Astrocyte (in vitro differentiated cells and primary cell): Measurements from ENCODE around the gene PTGS2. TPM values are rescaled to one million over a fixed set of nuclear protein-coding genes. Genes with fewer than 3 reads are reported as not detected.

Source experiments
- DNase-seq: peaks from one replicate; pipeline ENCODE4 v3.0.0-alpha.2; 2010; ENCODE audit warnings: low read depth
- FAIRE-seq: peaks from 2 replicates; lab custom pipeline; 2011; peaks lifted over from hg19 to GRCh38; lab: Jason Lieb, UNC
- H2AFZ ChIP-seq: 2 replicates; pipeline ENCODE4 v1.6.0; 2012; ENCODE audit warnings: low read depth, low read length, inconsistent platforms
- H3K27ac ChIP-seq: 2 replicates; pipeline ENCODE4 v1.5.1; 2011; ENCODE audit warnings: low read depth, low read length, inconsistent platforms
- H3K27me3 ChIP-seq: 2 replicates; pipeline ENCODE4 v1.6.0; 2011; ENCODE audit warnings: low read length, inconsistent platforms; ENCODE audit not compliant: insufficient read depth
- H3K36me3 ChIP-seq: 2 replicates; pipeline ENCODE4 v1.5.1; 2011; ENCODE audit warnings: low read length, inconsistent platforms; ENCODE audit not compliant: insufficient read depth
- H3K4me1 ChIP-seq: 2 replicates; pipeline ENCODE4 v1.5.1; 2011; ENCODE audit warnings: low read length, inconsistent platforms; ENCODE audit not compliant: insufficient read depth
- H3K4me2 ChIP-seq: 2 replicates; pipeline ENCODE4 v1.6.0; 2012; ENCODE audit warnings: low read length, inconsistent platforms
- H3K4me3 ChIP-seq: 2 replicates; pipeline ENCODE4 v1.5.1; 2011; ENCODE audit warnings: low read depth, mild to moderate bottlenecking, low read length, inconsistent platforms; ENCODE audit not compliant: insufficient read depth
- H3K79me2 ChIP-seq: 2 replicates; pipeline ENCODE4 v1.6.0; 2012; ENCODE audit warnings: mild to moderate bottlenecking, low read length, inconsistent platforms; ENCODE audit not compliant: insufficient read depth
- H3K9ac ChIP-seq: 2 replicates; pipeline ENCODE4 v1.6.0; 2012; ENCODE audit warnings: mild to moderate bottlenecking, low read length, inconsistent platforms
- H3K9me3 ChIP-seq: 2 replicates; pipeline ENCODE4 v1.5.1; 2012; ENCODE audit warnings: low read depth, mild to moderate bottlenecking, low read length, inconsistent platforms; ENCODE audit not compliant: insufficient read depth
- H4K20me1 ChIP-seq: 2 replicates; pipeline ENCODE4 v1.6.0; 2012; ENCODE audit warnings: low read length, inconsistent platforms; ENCODE audit not compliant: insufficient read depth
- H3K27ac Mint-ChIP-seq: one replicate; pipeline ENCODE4 v1.8.0; 2021; ENCODE audit warnings: mild to moderate bottlenecking, mixed read lengths; ENCODE audit not compliant: unreplicated experiment
- H3K27me3 Mint-ChIP-seq: one replicate; pipeline ENCODE4 v1.8.0; 2021; ENCODE audit warnings: low read depth, mixed read lengths; ENCODE audit not compliant: unreplicated experiment
- H3K36me3 Mint-ChIP-seq: one replicate; pipeline ENCODE4 v1.8.0; 2021; ENCODE audit warnings: low read depth, mixed read lengths; ENCODE audit not compliant: unreplicated experiment
- H3K4me1 Mint-ChIP-seq: one replicate; pipeline ENCODE4 v1.8.0; 2021; ENCODE audit warnings: low read depth, mixed read lengths; ENCODE audit not compliant: unreplicated experiment
- H3K4me3 Mint-ChIP-seq: one replicate; pipeline ENCODE4 v1.8.0; 2021; ENCODE audit warnings: mild to moderate bottlenecking, moderate library complexity, mixed read lengths; ENCODE audit not compliant: unreplicated experiment
- H3K9me3 Mint-ChIP-seq: one replicate; pipeline ENCODE4 v1.8.0; 2021; ENCODE audit warnings: mild to moderate bottlenecking, mixed read lengths; ENCODE audit not compliant: unreplicated experiment
- EZH2 ChIP-seq: IDR thresholded peaks from 2 replicates; pipeline ENCODE4 v1.6.1; 2012; ENCODE audit warnings: mild to moderate bottlenecking, low read length, inconsistent platforms; ENCODE audit not compliant: insufficient read depth
- total RNA-seq: library from RNA; stranded (reverse); gene quantifications from 2 replicates; pipeline ENCODE4 v1.2.1, GENCODE V29; 2021
- TF ChIP-seq, protein P1 (sequence below): IDR thresholded peaks from 2 replicates; pipeline ENCODE4 v1.5.1; 2011; ENCODE audit warnings: low read depth, mild to moderate bottlenecking, inconsistent platforms, low read length, moderate library complexity; ENCODE audit not compliant: insufficient read depth

PTGS2 gene
- total RNA-seq, 1 donor from 2014 or later: 4.7 TPM

DNA sequence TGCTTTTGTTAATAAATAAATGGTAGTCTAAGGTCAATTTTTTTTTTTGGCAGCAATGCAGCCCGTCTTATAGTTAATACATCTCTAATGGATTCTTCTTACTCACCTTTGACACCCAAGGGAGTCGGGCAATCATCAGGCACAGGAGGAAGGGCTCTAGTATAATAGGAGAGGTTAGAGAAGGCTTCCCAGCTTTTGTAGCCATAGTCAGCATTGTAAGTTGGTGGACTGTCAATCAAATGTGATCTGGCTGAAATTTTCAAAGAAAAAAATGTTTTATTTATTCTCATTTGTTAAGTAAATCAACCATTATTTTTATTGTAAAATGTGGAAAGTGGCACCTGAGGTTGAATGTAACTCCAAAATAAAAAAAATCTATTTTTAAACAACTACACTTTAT lies 2.1 kb downstream of the PTGS2 start:
- Histone ChIP-seq H3K36me3 (peaks cover 14% of the 10 kb centered on the region), H3K27me3 (no peaks in the 10 kb centered on the region), H3K9ac (no peak overlapping the region), H3K27ac (no peak overlapping the region), H2AFZ (no peak overlapping the region), H4K20me1 (no peaks in the 10 kb centered on the region), H3K79me2 (peaks cover 6% of the 10 kb centered on the region), H3K4me2 (peak overlapping the region; percentile 33), H3K4me1 (peaks cover 2% of the 10 kb centered on the region), H3K4me3 (no peak overlapping the region), H3K9me3 (no peaks in the 10 kb centered on the region)
- H3K4me1 Mint-ChIP-seq: peaks cover 4% of the 10 kb centered on the region
- DNase-seq (no peak), FAIRE-seq (no peak)
- no peaks in the 10 kb centered on the region for H3K9me3 Mint-ChIP-seq
- peaks cover 2% of the 10 kb centered on the region for H3K36me3 Mint-ChIP-seq
- TF ChIP-seq, protein P1, sequence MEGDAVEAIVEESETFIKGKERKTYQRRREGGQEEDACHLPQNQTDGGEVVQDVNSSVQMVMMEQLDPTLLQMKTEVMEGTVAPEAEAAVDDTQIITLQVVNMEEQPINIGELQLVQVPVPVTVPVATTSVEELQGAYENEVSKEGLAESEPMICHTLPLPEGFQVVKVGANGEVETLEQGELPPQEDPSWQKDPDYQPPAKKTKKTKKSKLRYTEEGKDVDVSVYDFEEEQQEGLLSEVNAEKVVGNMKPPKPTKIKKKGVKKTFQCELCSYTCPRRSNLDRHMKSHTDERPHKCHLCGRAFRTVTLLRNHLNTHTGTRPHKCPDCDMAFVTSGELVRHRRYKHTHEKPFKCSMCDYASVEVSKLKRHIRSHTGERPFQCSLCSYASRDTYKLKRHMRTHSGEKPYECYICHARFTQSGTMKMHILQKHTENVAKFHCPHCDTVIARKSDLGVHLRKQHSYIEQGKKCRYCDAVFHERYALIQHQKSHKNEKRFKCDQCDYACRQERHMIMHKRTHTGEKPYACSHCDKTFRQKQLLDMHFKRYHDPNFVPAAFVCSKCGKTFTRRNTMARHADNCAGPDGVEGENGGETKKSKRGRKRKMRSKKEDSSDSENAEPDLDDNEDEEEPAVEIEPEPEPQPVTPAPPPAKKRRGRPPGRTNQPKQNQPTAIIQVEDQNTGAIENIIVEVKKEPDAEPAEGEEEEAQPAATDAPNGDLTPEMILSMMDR: no peak
- no peak for TF ChIP-seq EZH2
- no peaks in the 10 kb centered on the region for H3K27me3 Mint-ChIP-seq
- H3K27ac Mint-ChIP-seq: no peak overlapping the region
- no peak overlapping the region for H3K4me3 Mint-ChIP-seq

DNA sequence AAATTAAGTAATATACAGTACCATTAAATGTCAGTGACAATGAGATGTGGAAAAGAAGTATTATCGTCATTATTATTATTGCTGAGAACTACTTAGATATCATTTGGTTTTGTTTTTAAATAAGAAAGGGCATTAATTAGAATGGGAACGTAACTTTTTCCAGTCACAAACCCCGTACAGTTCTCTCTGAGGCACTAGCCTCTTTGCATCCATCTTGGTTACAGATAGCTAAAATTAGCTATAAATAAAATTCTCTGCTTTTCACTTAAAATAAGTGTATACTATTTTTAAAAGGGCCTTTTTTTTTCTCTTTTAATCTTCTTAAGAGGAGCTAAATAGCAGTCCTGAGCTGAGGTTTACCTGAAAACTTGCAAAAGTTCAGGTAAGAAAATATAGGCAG lies 7.6 kb downstream of the PTGS2 start:
- H3K4me3 Mint-ChIP-seq: no peak overlapping the region
- Histone ChIP-seq H3K4me2 (no peak overlapping the region), H3K9ac (no peak overlapping the region), H4K20me1 (no peaks in the 10 kb centered on the region), H3K4me1 (no peaks in the 10 kb centered on the region), H3K9me3 (no peaks in the 10 kb centered on the region), H3K27me3 (no peaks in the 10 kb centered on the region), H3K27ac (no peak overlapping the region), H3K79me2 (no peaks in the 10 kb centered on the region), H3K4me3 (no peak overlapping the region), H3K36me3 (peaks cover 13% of the 10 kb centered on the region), H2AFZ (no peak overlapping the region)
- FAIRE-seq: no peak
- peaks cover 2% of the 10 kb centered on the region for H3K36me3 Mint-ChIP-seq
- H3K9me3 Mint-ChIP-seq: no peaks in the 10 kb centered on the region
- H3K27ac Mint-ChIP-seq: no peak overlapping the region
- TF ChIP-seq, protein P1: no peak
- DNase-seq: no peak
- H3K27me3 Mint-ChIP-seq: no peaks in the 10 kb centered on the region
- no peaks in the 10 kb centered on the region for H3K4me1 Mint-ChIP-seq

DNA sequence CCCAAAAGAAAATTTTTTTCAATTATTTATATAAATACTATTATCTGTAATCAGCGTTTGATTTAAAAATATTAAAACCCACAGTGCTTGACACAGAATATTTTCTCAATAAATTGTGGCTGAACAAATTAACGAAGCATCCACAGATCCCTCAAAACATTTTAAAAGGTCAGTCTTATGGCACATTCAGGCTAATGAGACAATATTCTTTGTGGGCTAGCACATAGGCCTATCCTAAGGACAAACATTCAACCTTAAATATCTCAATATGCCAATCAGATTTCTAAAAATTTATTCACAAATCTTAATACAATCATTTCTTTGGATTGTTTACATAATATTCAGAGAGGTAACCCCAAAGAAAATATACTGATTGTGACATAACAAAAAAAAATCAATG lies 8.1 kb downstream of the PTGS2 start:
- no peak for FAIRE-seq
- Histone ChIP-seq H3K79me2 (no peaks in the 10 kb centered on the region), H3K4me3 (no peak overlapping the region), H2AFZ (no peak overlapping the region), H3K27ac (no peak overlapping the region), H3K27me3 (no peaks in the 10 kb centered on the region), H3K9me3 (no peaks in the 10 kb centered on the region), H3K9ac (no peak overlapping the region), H3K4me2 (no peak overlapping the region), H4K20me1 (no peaks in the 10 kb centered on the region), H3K4me1 (no peaks in the 10 kb centered on the region), H3K36me3 (peaks cover 12% of the 10 kb centered on the region)
- Mint-ChIP-seq H3K36me3 (peaks cover 2% of the 10 kb centered on the region), H3K27ac (no peak overlapping the region), H3K4me1 (no peaks in the 10 kb centered on the region), H3K27me3 (no peaks in the 10 kb centered on the region), H3K4me3 (no peak overlapping the region), H3K9me3 (no peaks in the 10 kb centered on the region)
- TF ChIP-seq, protein P1: no peak
- no peak for TF ChIP-seq EZH2
- no peak for DNase-seq
